GM21367 (cell line): ENCODE measurements around the gene SMIM11.

Experiments used
- ATAC-seq: cut with Tn5 transposase; IDR thresholded peaks from one replicate; pipeline ENCODE4 v1.9.1; 2021; ENCODE audit not compliant: unreplicated experiment

SMIM11 gene

GRCh38 chr21:34374940-34375618 lies at the start of gene SMIM11:
Gene SMIM11 (plus strand): TSS chr21:34375507. CDS start chr21:34379505, 3,998 bp downstream.
- peak; percentile 86 for ATAC-seq

- no peak for ATAC-seq
These were observed 45.3 kb upstream of the SMIM11 start for GRCh38 chr21:34330055-34330454.

GRCh38 chr21:34331726-34332125 lies 43.6 kb upstream of the SMIM11 start:
- ATAC-seq: no peak

GRCh38 chr21:34332347-34332746 lies 43.0 kb upstream of the SMIM11 start:
- no peak for ATAC-seq

- no peak for ATAC-seq
These were observed 42.1 kb upstream of the SMIM11 start for GRCh38 chr21:34333121-34333739.

- ATAC-seq: no peak
These were observed 40.0 kb upstream of the SMIM11 start for GRCh38 chr21:34335316-34335715.

GRCh38 chr21:34336245-34336644 lies 39.1 kb upstream of the SMIM11 start:
- ATAC-seq: no peak

- no peak for ATAC-seq
These were observed 38.4 kb upstream of the SMIM11 start for GRCh38 chr21:34336756-34337391.

GRCh38 chr21:34337741-34338140 lies 37.6 kb upstream of the SMIM11 start:
- no peak for ATAC-seq

GRCh38 chr21:34338226-34338625 lies 37.1 kb upstream of the SMIM11 start:
- no peak for ATAC-seq

GRCh38 chr21:34340061-34340460 lies 35.2 kb upstream of the SMIM11 start:
- no peak for ATAC-seq

GRCh38 chr21:34342476-34342875 lies 32.8 kb upstream of the SMIM11 start:
- no peak for ATAC-seq

GRCh38 chr21:34343347-34343746 lies 32.0 kb upstream of the SMIM11 start:
- ATAC-seq: no peak

- no peak for ATAC-seq
These were observed 31.4 kb upstream of the SMIM11 start for GRCh38 chr21:34343838-34344381.

GRCh38 chr21:34344584-34344983 lies 30.7 kb upstream of the SMIM11 start:
- no peak for ATAC-seq

GRCh38 chr21:34345091-34345871 lies 30.0 kb upstream of the SMIM11 start:
- no peak for ATAC-seq

- ATAC-seq: no peak
These were observed 29.4 kb upstream of the SMIM11 start for GRCh38 chr21:34345892-34346291.

- ATAC-seq: no peak
These were observed 26.3 kb upstream of the SMIM11 start for GRCh38 chr21:34348890-34349519.

GRCh38 chr21:34351786-34352241 lies 23.5 kb upstream of the SMIM11 start:
- peak; percentile 62 for ATAC-seq

GRCh38 chr21:34352556-34352955 lies 22.8 kb upstream of the SMIM11 start:
- ATAC-seq: no peak

- ATAC-seq: no peak
These were observed 22.1 kb upstream of the SMIM11 start for GRCh38 chr21:34353182-34353581.
